RKO (cell line): ENCODE results near the gene WNK4.

Experiments
- DNase-seq: peaks from one replicate; pipeline ENCODE4 v3.0.0-alpha.2; 2016; ENCODE audit warnings: low spot score

Gene WNK4

GRCh38 chr17:42797067-42798007 is 16.9 kb downstream of the WNK4 start:
- no peak for DNase-seq

GRCh38 chr17:42798011-42798382 is 17.6 kb downstream of the WNK4 start:
- DNase-seq: no peak

- peak; percentile 87 for DNase-seq
Measured at GRCh38 chr17:42798383-42799380, 18.3 kb downstream of the WNK4 start, which contains the start of the genes CNTD1 and COA3. Gene CNTD1 (plus strand): TSS chr17:42798861. CDS start chr17:42799068, 207 bp downstream. Gene COA3 (minus strand): TSS chr17:42798704. CDS start chr17:42798681, 23 bp downstream.

DNA sequence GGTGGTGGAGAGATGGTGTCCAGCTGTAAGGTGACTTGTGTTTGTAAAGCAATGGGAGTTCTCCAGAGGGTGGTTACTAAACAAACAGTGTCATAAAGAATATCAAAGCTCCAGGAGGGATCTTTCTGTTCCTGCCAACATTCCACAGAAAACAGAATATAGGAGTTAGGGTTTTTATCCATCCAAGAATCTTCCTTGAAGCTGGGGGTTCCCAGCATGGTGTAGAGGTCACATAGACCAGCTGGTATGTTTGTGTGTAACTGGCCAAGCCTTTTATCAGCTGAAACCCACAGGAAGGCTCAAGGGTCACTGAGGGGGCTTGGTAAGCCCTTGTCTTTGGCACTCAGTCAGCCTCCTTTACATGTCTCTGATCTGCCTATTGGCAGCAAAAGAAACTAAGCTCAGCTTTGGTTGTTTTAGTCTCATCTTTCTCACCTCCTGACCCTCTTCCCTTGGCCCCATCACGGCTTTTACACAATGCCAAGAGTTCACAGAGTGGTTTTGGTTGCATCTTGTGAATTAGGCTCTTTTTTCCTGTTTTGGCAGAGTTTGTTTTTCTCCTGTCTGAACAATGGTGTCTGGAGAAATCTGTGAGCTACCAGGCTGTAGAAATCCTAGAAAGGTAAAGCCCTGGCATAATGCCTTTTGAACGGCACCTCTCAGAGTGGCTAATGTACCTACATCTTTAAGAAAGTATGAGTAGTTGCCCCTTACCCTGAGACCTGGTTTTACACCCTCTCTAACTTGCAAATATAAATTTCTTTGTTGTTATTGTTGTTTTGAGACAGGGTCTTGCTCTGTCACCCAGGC is 22.9 kb downstream of the WNK4 start:
- DNase-seq: no peak

DNA sequence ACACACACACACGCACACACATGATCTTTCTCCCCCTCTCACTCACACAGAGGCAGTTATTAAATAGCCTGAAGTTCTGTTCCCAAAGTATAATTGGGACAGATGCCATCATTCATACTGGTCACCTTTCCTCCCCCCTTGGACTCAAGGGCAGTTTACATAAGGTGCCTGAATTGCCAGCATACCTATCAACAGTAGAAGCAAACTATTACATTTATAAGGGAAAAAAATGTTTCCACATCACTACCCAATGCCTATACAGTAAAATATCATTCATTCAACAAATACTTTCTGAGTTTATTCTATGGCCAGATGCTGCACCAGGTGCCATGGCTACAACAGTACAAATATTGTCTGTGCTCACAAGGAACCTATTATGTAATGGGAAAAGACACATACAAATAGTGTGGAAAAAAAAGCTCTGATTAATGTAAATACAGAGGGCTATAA is 24.5 kb downstream of the WNK4 start:
- no peak for DNase-seq

DNA sequence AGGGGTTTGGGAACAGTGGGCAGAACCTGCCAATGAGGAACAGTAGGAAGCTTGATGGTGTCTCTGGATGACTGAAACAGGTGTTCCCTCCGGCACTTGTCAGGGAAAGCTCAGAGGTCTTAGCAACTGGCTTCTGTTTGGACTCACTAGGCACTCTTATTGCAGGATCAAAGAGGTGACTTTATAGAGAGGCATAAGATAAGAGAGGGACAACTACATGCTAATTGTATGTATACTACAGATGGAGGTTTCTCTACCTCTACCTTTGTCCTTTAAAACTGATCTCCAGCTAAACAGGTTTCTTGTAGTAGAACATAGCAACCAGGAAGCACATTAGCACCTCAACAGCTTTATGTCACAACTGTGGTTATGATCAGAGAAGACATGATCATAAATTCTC is 25.8 kb downstream of the WNK4 start:
- DNase-seq: no peak

DNA sequence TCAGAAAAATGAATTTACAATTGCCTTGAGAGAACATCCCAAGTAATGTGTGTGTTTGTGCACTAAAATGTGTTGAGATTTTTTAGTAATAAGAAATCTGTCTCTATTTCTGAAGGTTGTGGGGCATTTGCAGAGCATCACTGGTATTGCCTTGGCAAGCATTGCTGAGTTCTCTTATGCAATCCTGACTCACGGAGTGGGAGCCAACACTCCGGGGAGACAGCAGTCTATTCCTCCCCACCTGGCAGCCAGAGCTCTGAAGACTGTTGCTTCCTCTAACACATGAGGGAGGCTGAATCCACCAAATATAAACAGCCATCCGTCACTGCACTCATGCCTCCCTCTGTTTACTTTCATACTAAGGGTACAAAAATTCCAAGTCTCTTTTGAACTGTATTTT is 28.8 kb downstream of the WNK4 start:
- DNase-seq: no peak

- no peak for DNase-seq
Measured at GRCh38 chr17:42814633-42815399, 34.4 kb downstream of the WNK4 start.

DNA sequence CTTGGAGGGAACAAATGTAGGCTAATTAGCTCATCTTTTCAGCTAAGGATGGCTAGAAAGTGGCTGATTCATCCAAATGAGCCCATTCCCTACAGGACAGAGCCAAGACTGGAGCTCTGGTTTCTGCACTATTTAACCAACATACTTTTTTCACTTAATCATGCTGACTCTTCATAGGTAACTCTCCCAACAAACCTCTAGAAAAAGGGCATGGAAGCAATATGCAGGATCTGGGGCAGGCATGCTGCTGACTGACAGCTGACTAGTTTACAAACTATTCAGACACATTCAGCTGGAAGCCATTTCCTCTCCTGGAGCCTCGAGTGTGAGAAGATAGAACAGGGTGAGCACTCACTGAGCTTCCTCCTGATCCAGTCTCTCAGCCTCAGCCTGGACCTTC is 37.5 kb downstream of the WNK4 start:
- no peak for DNase-seq

DNA sequence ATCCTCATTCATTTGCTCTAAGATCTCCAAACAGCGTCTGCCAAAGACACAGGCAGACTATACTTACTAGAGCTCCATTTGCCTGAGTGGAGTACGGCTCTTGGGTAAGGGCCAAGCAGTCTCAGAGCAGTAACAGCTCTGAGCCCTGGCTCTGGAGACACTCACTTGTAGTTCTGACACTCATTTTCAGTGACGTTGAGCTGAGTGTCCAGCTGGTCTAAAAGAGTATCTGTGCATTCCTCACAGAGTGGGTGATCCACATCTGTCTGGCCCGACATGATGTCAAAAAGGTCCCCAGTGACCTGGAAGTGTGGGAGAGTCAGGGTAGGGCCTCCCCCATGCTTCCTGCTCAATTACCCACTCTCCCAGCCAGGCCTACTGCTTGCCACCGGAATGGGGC is 38.0 kb downstream of the WNK4 start:
- no peak for DNase-seq

GRCh38 chr17:42819939-42820535 is 39.6 kb downstream of the WNK4 start:
- DNase-seq: peak; percentile 77

DNA sequence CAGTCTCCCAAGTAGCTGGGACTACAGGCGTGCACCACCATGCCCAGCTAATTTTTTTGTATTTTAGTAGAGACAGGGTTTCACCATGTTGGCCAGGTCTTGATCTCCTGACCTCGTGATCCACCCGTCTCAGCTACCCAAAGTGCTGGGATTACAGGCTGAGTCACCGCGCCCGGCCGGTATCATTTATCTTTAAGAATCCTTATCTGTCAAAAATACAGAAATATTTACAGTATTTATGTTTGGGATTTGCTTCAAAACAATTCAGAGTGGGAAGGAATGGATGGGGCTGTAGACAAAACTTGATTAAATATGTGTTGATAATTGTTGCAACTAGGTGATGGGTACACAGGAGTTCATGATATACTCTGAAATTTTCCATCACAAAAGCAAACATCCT is 40.8 kb downstream of the WNK4 start:
- DNase-seq: no peak

GRCh38 chr17:42827472-42827871 is 47.1 kb downstream of the WNK4 start:
- DNase-seq: no peak

GRCh38 chr17:42830971-42831370 is 50.6 kb downstream of the WNK4 start:
- no peak for DNase-seq

GRCh38 chr17:42832213-42832933 is 52.0 kb downstream of the WNK4 start:
- no peak for DNase-seq

DNA sequence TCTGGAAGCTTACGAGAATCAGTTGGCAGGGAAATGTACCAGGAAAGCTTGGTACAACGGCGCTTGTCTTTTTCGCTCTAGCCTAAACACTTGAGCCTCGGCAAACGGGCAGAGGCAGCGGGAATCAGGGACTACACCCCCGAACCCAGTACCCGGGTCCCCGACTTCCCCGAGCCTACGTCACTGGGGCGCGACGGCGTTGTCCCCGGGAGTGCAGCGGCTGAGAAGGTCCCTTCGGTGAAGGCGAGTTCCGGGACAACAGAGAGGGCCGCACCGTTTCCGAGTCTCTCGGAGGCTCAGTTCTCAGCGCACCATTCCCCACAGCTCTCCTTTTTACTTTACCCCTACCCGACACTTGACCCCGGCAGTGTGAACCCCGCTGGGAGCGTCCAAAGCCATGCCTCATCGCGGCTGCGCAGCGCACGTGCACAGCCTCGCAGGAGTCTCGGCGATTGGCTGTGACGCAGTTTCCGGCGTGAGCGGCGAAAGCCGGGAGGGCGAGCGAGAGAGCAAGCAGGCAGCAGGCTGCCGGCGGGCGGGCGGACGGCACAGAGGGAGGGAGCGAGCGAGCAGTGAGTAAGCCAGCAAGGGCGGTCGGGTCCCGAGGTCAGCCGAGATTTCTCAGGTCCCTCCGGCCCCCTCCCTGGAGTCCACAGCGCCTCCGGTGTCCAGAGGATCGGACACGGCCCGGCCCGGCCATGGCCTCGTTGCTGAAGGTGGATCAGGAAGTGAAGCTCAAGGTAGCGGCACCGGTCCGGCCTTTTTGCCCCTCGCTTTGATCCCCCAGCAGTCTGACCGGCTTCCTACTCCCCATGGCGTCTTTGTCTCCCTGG is 52.7 kb downstream of the WNK4 start, which contains the start of gene PSME3:
Gene PSME3 (plus strand): TSS at position 464 of the 833 bp plus-strand sequence. CDS start 235 bp downstream, at position 699.
- DNase-seq: peak; percentile 90

GRCh38 chr17:42833767-42834422 is 53.5 kb downstream of the WNK4 start:
- DNase-seq: peak; percentile 22

- no peak for DNase-seq
Measured at GRCh38 chr17:42835732-42836131, 55.3 kb downstream of the WNK4 start.
